Stimulated activated CD4-positive, alpha-beta T cell treated with anti-CD3 and anti-CD28 coated beads, Interleukin-4, amount 100 ng/mL, for 1 hour (primary cell): ENCODE measurements around the gene ARHGAP15.

Source experiments
- DNase-seq: peaks from one replicate; pipeline ENCODE4 v3.0.0-alpha.2; 2020

ARHGAP15 gene

DNA sequence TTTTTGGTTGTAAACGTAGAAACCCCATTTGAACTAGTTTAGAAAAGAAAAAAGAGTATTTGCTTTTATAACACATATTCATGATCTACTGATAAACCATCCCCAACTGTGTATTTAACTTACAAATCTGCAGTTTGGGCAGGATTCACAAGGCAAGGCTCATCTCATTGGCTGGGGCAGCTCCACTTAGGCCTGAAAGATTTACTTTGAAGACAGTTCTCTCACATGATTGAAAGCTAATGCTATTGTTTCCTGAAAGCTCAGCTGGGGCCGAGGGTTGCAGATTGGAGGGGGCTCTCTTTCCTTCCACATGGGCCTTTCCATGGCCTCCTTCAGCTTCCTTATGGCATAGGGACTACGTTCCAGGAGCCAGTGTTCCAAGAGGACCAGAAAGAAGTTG is 47.4 kb downstream of the ARHGAP15 start:
- no peak for DNase-seq

DNA sequence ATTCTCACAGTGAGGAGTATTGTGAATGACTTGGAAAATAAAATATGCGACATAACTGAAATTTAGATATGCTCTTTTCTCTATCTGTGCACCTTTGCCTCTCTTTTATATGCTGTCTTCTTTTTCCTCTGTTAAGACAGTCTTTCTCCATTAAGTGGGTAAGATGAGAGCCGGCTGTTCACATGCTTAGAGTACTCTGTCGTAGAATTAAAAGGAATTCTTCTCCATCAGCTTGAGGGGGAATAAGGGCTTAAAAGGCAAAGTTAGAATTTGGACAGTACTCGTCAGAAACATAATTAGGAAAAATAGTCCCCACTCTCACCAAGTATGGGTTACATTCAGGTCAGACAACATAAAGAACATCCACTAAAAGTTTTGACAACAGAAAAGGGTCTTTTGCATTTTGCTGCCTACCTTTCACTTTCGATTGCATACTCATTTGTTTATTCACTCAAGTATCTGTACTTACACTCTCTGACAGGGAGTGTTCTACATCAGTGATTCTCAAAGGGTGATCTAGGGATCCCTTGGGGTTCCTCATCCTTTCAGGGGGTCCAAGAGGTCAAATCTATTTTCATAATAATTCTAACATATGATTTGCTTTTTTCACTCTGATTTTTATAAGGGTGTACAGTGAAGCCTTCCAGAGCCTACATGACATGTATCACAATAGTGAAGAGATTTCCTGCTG is 48.0 kb downstream of the ARHGAP15 start:
- no peak for DNase-seq

DNA sequence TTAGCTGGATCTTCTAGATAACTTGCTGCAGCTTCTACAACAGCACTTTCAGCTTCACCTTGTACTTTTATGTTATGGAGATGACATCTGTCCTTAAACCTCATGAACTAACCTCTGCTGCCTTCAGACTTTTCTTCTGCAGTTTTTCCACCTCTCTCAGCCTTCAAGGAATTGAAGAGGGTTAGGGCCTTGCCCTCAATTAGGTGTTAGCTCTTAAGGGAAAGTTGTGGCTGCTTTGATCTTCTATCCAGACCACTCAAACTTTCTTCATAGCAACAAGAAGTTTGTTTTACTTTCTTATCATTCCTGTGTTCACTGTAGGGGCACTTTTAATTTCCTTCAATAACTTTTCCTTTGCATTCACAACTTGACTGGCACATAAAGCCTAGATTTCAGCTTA is 52.3 kb downstream of the ARHGAP15 start:
- DNase-seq, result no peak

DNA sequence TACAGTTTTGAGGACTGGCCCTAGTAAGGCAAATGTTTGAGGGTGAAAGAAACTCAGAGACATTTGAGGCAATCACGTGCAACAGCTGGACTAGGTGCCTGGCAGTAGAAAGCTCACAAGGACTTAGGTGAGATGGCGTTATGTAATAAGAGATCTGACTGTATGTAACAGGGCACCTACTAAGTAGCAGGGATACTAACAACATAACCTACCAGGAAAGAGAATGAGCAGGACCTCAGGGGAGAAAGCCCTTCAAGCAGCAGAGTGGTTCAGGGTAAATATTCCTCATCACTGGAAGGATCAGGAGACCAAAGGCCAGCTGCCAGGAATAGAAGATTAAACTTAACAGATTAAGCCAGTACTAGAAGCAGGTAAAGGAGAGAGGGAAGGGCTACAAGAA is 53.4 kb downstream of the ARHGAP15 start:
- no peak for DNase-seq

DNA sequence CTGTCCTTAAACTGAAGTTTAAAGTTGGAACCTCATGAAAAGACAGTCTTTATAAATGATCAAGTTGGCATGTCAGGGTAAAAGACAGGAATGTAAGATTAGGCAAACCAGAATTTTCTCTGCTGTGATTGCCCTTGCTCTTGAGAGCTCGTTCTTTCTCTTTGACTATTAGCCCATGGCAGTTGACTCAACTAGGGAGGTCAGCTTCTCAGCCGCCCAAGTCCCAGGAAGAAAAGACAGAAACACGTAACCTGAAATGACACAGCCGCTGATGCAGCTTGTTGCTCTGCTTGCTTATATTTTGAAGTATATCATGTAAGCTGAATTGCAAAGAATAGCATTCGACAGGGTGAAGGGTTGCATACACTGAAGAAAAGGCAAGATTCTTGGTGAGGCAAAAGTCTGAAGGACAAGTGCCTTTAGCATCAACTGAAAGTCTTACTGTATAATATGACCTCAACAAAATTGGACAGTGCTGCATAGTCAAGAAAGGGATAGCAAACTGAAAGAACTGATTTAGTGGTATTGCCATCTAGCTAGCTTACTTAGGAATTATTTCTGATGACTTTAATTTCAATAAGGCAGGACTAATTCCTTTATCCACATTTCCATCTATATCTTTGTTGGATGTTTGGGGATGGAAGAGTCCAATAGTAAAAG is 54.7 kb downstream of the ARHGAP15 start:
- DNase-seq, result no peak

DNA sequence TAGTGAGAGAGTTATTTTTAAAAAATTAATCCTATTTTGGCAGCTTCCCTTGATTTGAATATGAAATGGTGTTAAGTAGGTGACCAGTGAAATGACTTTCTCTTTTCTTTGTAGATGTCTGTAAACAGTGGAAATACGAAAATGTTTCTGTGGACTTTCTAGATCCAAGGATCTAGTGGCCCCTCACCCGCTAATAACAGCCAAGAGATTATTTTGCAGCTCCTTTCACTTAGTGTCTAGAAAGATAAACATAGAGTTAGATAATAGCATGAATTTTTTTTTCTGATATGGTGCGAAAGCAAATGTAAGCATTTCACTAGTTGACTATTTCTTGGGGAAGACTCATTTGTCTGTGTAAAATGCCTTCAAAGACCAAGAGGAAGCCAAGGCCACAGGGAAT is 57.7 kb downstream of the ARHGAP15 start:
- no peak for DNase-seq

DNA sequence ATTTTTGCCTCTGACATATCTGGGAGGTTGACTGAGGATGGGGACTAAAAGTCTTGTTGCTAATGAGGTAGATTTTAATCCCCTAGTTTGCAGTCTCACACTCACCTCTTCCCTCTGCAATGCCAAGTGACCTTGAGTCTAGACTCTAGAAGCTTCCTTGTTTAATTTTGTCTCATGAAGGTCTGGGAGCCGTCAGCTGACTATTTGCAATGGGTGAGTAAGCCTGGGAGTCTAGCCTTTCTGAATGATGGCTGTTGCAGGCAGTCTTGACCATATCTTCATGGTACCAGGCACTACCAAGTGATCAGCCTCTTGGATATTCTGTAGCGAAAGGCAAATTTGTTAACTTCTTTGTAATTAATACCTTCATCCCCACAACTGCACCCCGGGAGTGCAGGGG is 61.2 kb downstream of the ARHGAP15 start:
- no peak for DNase-seq

DNA sequence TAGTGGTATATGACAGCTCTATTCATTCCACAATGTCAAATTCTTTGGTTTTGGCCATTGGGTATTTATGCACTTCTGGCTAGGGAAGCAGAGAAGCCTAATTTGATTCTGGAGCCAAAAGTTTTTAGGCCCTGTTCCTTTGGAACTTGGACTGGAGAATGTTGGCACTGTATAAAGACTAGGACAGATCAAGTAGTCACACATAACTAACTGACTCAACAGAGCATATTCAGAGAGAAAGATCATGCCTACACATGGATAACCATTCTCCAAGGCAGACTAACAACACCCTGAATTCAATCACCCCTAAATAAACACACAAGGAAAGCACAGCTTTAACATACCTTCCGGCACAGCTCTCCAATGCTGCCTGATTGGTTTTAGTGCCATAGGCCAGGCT is 62.9 kb downstream of the ARHGAP15 start:
- no peak for DNase-seq

DNA sequence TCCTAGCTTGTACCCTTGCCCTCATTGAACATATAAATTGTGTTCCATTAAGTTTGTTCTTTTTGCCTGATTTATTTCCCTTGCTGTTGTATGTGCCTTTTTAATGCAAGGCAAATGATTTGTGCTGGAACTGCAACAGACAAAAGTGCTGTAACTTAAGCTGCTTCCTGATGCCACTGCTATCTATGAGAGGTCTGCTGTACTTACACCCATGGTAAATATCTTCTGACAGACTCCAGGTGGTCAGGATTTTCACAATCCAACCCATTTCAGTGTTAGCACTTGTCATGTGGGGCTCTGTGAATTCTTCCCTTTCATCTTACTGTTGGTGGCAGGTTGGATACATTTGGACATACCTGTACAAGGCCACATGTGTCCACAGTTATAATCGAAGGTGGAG is 63.5 kb downstream of the ARHGAP15 start:
- DNase-seq, result no peak

DNA sequence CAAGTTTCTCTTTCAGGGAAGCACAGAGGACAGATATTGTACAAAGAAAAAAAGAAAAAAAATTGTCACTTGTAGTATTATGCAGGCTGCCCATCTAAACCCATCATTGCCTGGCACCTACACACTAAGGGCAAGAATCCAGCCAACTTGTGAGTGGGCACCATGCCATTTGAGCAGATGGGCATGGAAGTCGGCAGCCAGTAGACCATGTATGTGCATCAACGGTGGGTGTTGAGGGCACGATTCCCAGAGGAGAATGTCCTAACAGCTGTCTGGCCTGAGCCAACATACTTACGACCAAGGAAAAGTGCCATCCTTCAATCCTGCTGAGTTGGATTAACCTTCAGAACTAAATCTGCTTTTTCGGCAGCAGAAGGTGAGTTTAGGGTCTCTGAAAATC is 63.9 kb downstream of the ARHGAP15 start:
- DNase-seq, result no peak

DNA sequence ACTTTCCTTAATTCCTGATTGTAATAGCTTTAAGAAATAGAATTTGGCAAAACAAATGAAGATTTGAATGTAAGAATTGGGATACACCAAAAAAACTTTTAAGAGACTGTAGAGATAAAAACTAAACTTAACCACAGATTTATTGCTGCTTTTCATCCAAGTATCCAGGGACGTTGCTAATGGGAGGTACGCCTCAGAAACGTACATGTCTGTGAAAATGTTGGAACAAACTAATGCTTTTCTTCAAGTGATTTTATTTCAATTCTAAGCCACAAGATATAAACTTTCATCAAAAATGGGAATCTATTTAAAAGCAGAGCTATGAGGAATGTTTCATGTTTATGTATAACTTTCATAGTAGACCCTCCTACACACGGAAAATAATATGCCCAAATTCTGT is 66.3 kb downstream of the ARHGAP15 start:
- no peak for DNase-seq

DNA sequence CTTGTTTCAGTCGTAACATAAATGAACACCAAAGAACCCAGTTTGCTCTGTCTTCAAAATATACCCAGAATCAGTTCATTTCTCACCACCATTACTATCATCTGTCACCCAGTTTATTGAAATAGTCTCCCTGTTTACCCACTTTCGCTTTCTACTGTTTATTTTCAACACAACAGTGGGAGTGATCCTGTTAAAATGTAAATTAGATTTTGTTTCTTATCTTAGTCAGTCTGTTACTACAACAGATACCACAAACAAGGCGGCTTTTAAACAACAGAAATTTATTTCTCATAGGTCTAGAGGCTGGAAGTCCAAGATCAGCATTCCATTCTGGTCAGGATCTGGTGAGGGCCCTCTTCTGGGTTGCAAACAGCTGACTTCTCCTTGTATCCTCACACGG is 74.8 kb downstream of the ARHGAP15 start:
- DNase-seq, result no peak

DNA sequence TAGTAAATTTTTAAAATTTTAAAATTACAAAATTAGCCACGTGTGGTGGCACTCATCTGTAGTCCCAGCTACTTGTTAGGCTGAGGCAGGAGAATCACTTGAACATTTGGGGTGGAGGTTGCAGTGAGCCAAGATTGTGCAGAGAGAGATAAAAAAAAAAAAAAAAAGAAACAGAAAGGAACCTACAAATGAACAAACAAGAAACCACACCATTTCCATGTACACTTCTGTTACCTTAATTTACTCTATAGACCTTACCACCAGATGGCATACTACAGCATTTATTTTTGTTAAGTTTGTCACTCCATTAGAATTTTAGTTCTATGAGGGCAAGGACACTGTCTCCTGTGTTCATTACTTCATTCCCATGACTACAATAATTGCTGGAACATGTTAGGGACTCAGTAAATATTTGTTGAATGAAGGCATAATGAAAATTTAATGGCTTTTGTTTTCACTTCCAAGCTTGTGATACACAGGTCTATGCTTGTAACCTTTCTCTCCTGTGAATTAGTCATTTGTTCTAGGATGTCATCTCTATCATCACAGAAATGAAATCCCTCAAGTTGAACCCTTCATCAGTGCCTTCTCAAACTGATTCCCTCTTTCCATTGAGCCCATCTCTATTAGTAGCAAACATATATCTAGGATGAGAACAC is 76.0 kb downstream of the ARHGAP15 start:
- DNase-seq, result no peak

DNA sequence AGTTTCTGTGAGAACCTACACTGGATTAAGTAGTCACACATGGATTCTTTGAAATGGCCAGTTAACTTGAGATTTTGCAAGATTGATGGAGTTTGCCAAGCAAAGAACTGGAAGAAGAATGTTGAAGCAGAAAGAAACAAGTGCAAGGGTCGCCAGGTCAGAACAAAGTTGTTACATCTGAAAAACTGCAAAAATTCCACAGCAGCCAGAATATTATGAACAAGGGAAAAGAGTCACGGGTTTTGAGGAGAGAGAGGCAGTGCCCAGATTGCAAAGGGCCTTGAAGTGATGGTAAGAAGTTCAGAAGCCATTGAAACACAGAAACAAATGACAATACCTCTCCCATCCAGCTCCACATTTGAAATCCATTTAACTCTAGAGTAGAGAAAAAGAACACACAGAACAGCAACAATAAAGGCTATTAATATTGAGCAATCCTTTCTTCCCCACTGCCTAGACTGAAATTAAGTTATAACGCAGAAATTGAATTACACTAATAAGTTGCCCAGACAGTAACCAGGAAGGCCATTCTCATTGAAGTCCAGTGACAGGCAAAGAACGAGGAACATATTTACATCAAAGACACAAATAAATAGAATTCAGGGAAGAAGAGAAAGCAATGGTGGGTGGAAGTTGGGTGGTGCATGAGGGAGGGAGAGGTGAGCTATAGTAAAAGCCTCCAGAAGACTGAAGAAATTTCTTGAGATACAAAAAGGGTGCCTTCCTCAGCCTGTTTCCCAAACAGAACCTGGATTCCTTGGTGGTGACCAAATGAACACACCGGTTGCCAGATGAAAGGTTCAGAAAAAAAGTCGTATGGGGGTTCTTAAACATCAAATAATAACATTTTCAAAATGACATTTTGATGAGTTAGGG is 80.6 kb downstream of the ARHGAP15 start:
- DNase-seq, result no peak

DNA sequence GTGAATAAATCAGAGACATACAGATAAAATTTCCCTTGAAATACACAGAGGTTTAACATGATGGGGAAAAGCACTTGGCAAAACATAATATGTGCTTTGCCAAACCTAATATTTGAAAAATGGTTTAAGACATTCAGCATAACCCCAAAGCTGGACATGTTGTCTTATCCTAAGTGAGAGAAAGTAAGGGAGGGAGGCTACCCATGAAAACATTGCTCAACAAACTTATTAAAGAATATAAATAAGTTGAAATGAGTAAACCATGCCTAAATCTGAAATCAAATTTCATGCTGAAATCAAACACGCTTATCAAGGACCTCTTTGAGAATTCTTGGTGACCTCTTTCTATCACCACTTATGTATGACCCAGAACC is 81.2 kb downstream of the ARHGAP15 start:
- DNase-seq, result no peak

DNA sequence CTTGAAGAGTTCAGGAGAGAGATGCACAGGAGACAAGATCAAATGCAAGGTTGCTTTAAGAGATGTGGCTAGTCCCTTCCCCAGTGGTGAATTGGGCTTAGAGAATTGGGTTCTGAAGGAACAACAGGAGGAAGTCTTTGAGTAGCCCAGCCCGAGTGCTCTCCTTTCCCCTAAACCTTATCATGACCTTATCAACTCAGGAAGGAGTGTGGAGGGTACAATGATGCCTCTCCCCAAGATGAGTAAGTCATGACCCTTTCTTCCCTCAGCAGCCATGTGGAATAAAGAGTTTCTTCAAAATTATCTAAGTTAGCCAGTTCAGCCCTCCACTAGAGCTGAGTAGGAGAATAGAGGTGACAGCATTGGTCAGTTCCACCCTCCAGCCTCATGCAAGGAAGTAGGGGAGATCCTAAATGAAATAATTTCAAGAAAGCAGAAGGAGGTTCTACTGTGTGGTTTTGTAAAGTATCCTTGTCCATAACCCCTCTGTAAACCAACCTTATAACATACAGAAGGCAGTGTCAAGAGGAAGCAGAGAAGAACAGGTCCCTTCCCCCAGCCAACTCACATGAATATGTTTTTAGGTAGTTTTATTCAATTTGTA is 88.4 kb downstream of the ARHGAP15 start:
- DNase-seq, result no peak

DNA sequence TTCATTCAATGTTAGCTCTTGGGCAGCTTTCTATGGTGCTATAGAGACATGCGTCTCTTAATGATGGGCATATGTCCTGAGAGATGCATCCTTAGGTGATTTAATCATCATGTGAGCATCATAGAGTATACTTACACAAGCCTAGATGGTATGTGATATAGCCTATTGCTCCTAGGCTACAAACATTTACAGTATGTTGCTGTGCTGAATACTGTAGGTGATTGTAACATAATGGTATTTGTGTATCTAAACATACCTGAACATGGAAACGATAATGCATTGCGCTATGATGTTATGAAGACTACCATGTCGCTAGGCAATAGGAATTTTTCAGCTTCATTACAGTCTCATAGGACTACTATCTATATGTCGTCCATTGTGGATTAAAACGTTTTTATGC is 89.4 kb downstream of the ARHGAP15 start:
- no peak for DNase-seq

DNA sequence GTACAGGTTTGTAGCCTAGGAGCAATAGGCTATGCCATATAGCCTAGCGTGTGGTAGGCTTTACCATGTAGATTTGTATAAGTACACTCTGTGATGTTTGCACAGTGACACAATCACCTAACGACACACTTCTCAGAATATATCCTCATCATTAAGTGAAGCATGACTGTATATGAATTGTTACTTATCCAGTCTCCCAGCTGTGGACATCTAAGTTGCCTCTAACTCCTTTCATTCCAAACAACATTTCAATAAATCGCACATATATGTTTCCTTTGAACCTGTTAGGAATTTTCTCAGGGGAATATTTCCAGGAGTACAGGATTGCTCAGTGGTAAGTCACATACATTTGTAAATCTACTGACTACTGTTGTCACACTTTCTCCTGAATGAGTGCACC is 90.0 kb downstream of the ARHGAP15 start:
- DNase-seq, result no peak

DNA sequence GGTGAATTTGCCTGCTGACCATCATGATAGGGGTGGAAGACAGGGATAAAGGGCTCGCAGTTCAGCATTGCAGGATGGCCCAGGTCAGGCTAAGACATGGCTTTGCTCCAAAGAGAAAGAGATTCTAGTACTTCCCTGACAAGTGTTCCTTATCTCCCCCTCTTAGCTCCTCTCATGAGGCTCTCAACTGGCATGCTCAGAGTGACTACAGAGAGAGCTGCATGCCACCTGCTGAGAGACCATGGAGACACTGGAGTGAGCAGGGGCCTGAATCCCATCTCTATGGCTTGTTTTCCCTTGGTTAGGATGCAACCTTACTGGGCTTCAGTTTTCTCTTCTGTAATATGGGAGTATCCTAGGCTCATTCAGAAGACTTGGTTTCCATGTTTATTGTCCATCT is 94.3 kb downstream of the ARHGAP15 start:
- no peak for DNase-seq

DNA sequence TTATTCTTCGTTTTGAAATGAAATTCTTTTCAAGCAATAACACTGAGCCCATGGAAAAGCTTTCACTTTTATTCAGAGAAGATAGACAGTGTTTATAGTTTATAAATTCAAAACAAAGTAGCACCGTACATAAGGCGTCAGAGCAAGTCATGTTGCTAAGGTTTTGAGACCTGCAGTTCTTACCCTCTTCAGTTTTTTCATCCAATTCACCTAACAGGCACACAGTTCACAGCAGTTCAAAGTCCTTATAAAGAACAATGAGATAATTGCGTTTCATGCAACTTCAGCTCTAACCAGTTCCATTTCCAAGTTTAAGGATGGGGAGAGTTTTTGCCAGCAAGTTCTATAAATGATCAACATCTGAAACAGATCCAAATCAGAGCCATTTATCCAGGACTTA is 96.7 kb downstream of the ARHGAP15 start:
- DNase-seq, result no peak

DNA sequence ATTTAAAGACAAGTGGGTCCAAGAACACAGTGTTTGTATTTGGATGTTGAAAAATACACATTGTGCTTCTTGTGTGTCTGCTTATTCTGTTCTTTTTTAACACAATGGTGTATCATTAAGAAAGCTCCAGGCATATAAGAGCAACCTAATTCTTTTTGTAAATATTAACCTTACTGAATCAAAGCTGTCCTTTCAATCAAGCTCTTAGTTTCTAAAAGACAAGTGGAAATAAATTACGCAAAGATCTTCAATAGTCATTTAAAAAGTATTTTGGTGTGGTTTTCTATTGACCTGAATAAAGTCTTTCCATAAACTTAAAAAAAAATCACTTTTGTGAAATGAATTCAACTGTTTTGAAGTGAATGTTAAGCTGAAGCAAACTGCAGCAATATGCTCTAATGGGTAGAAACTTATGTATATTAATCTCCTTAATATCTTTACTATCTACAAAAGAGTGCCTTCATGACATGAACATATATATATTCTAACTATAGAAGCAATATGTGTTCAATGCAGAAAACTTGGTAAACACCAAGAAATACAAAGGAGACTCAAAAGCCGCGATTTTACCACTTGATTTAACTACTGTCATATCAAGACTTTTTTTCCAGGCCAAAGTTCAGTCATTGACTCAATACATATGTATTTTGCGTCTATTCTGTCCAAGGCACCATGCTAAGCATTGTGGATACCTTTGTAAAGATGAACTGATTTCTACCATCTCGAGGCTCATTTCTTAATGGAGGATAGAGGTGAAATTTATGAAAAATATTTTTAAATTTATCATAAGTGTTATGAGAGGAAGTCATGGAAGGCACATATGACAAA is 97.7 kb downstream of the ARHGAP15 start:
- DNase-seq, result no peak

DNA sequence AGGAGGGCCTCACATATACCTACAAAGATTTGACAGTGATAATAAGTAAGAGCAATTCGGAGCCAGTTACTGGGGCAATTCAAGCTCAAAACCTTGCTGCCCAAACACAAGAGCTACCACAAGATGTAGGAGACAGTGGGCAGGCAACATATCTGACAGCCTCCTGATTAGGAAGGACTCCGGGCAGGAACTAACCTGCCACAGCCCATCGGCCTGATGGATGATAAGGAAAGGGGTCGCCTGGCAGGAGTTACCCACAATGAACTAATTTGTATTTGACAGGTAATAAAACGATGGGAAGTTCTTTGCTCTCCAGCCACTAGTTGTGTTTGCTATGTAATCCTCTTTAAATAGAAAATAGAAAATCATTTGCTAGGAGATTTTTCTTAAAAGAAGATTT is 100.2 kb downstream of the ARHGAP15 start:
- DNase-seq, result no peak
